Karpas-422 (cell line): ENCODE data around the gene IGFLR1. TPM values are rescaled to one million over a fixed set of nuclear protein-coding genes. Genes with fewer than 3 reads are reported as not detected.
A peak's percentile ranks its signal among the peaks of the same experiment; 100 is the strongest.

ENCODE experiments used
- DNase-seq: peaks from one replicate; pipeline ENCODE4 v3.0.0-alpha.2; 2015
- H2AFZ ChIP-seq: fragments of 200-600 bp; sonication (generic); 2 replicates; pipeline ENCODE4 v1.6.1; 2014; ENCODE audit warnings: antibody characterized with exemption, low read length, mixed read lengths
- H3K27ac ChIP-seq: fragments of 200-600 bp; sonication (generic); 2 replicates; pipeline ENCODE4 v1.5.1; 2014; ENCODE audit warnings: mild to moderate bottlenecking, low read length, moderate library complexity
- H3K27me3 ChIP-seq: fragments of 200-600 bp; sonication (generic); 2 replicates; pipeline ENCODE4 v1.6.1; 2014; ENCODE audit warnings: low read length, mixed read lengths
- H3K36me3 ChIP-seq: fragments of 200-600 bp; sonication (generic); 2 replicates; pipeline ENCODE4 v1.6.1; 2014; ENCODE audit warnings: low read length, mixed read lengths; ENCODE audit not compliant: insufficient read depth
- H3K4me1 ChIP-seq: fragments of 200-600 bp; sonication (generic); 2 replicates; pipeline ENCODE4 v1.6.1; 2014; ENCODE audit warnings: mild to moderate bottlenecking, low read length, mixed read lengths
- H3K4me2 ChIP-seq: fragments of 200-600 bp; sonication (generic); 2 replicates; pipeline ENCODE4 v1.6.1; 2014; ENCODE audit warnings: low read length, low read depth, mild to moderate bottlenecking; ENCODE audit not compliant: poor library complexity, severe bottlenecking
- H3K4me3 ChIP-seq: fragments of 200-600 bp; sonication (generic); 2 replicates; pipeline ENCODE4 v1.5.1; 2014; ENCODE audit warnings: mild to moderate bottlenecking, antibody characterized with exemption, low read length, mixed read lengths
- H3K79me2 ChIP-seq: fragments of 200-600 bp; sonication (generic); 2 replicates; pipeline ENCODE4 v1.6.1; 2014; ENCODE audit warnings: mild to moderate bottlenecking, low read length, mixed read lengths
- H3K9ac ChIP-seq: fragments of 200-600 bp; sonication (generic); 2 replicates; pipeline ENCODE4 v1.6.0; 2014; ENCODE audit warnings: low read length
- H3K9me2 ChIP-seq: fragments of 200-600 bp; sonication (generic), shearing (Covaris generic); replicated peaks from 2 replicates; pipeline ENCODE4 v1.6.0; 2014; ENCODE audit warnings: mild to moderate bottlenecking, low read length, moderate library complexity; ENCODE audit not compliant: insufficient read depth
- H3K9me3 ChIP-seq: fragments of 300-700, 200-600 bp; sonication (generic); 2 replicates; pipeline ENCODE4 v1.6.1; 2014; ENCODE audit warnings: low read length, mixed read lengths
- H4K20me1 ChIP-seq: fragments of 200-600 bp; sonication (generic); 2 replicates; pipeline ENCODE4 v1.6.1; 2014; ENCODE audit warnings: mild to moderate bottlenecking, antibody characterized with exemption, low read length, low read depth; ENCODE audit not compliant: insufficient read depth
- total RNA-seq: library from RNA; depleted of rRNA; stranded (reverse); fragments of >200 nt; shearing (Covaris generic); gene quantifications from 2 replicates; pipeline ENCODE4 v1.2.3, GENCODE V29; 2014; ENCODE audit warnings: low replicate concordance

Gene IGFLR1
- total RNA-seq, 1 experiment from 2014 or later = 1.5 TPM

DNA sequence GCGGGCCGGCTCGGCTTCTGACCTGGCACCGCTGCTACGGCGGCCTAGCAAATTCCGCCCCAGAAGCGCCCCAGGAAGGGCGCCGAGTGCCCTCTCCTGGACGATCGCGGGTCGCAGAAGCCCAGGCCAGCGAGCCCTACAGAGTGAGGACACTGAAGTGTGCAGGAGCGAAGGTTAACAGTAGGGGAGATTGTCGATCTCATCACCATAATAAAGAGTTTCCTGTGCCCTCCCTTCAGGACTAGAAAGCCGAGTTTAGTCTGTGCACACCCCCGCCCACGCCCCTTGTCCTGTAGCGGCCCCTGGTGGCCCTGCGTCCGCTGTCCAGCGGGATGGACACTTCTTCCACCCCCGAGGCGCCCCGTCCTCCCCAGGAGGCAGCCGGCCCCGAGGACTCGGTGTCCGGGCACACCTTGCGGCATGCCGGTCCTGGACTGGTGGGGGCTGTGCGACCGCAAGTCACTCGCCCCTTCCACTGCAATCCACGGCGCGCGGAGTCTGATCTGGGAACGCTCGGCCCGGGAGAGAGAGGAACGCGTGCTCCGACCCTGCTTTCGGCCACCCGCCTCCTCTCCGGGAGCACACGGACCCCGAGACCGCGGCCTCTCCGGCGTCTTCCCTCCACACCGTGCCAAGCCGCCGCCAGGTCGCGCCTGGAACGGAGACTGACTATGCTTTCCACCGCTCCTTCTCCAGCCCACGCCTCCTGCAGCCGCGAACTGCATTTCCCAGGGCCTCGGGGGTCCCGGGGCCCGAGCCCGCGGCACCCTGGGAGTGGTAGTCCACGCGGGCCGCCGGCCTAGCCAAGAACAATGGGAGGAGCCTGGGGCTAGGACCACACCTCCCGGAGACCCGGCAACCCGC, 25.2 kb downstream of the IGFLR1 start:
- Histone ChIP-seq H3K36me3 (peaks cover 11% of the 10 kb centered on the region), H3K4me2 (peak overlapping the region; percentile 85), H3K9me2 (no peaks in the 10 kb centered on the region), H3K9me3 (no peaks in the 10 kb centered on the region), H3K4me1 (peaks cover 24% of the 10 kb centered on the region), H4K20me1 (peaks cover 26% of the 10 kb centered on the region; the same call in 1 of the 2 replicates), H3K79me2 (peaks cover 22% of the 10 kb centered on the region), H3K27me3 (no peaks in the 10 kb centered on the region), H3K4me3 (peak overlapping the region; percentile 88), H3K27ac (peak overlapping the region; percentile 47), H2AFZ (peak overlapping the region; percentile 75), H3K9ac (peak overlapping the region; percentile 87)
- DNase-seq = peak; percentile 98

- H3K36me3 ChIP-seq = peaks cover 8% of the 10 kb centered on the region
- peak overlapping the region; percentile 85 for H3K4me2 ChIP-seq
- peak overlapping the region; percentile 47 for H3K27ac ChIP-seq
- no peaks in the 10 kb centered on the region for H3K27me3 ChIP-seq
- H2AFZ ChIP-seq = peak overlapping the region; percentile 75
- peak overlapping the region; percentile 88 for H3K4me3 ChIP-seq
- DNase-seq = peak; percentile 54
- H3K4me1 ChIP-seq = peaks cover 28% of the 10 kb centered on the region
- H3K9me2 ChIP-seq = no peaks in the 10 kb centered on the region
- H3K79me2 ChIP-seq = peaks cover 22% of the 10 kb centered on the region
- H4K20me1 ChIP-seq = peaks cover 26% of the 10 kb centered on the region; the same call in 1 of the 2 replicates
- no peaks in the 10 kb centered on the region for H3K9me3 ChIP-seq
- H3K9ac ChIP-seq = peak overlapping the region; percentile 87
These were observed 26.1 kb downstream of the IGFLR1 start for GRCh38 chr19:35715981-35716800.

DNA sequence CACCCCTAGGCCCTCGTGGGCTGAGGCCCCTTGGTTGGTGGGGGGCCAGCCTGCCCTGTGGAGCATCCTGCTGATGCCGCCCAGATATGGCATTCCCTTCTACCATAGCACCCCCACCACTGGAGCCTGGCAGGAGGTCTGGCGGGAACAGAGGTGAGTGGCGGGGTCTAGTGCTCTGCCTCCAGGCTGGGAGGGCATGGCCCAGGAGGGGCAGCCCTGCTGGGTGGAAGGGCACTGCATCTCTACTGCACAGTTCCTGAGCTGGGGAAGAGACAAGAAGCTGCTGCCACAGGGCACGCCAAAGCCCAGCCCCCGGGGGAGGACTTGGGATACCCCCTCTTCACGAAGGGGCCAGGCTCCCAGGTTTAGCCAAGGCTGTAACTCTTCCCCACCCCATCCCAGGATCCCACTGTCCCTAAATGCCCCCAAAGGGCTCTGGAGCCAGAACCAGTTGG, 26.9 kb downstream of the IGFLR1 start:
- no peak for DNase-seq
- H3K9me2 ChIP-seq = no peaks in the 10 kb centered on the region
- H3K36me3 ChIP-seq = peaks cover 8% of the 10 kb centered on the region
- H3K27me3 ChIP-seq = no peaks in the 10 kb centered on the region
- H3K4me1 ChIP-seq = peaks cover 32% of the 10 kb centered on the region
- peak overlapping the region; percentile 88; the same call in 1 of the 2 replicates for H3K4me3 ChIP-seq
- peaks cover 22% of the 10 kb centered on the region for H3K79me2 ChIP-seq
- peak overlapping the region; percentile 85 for H3K4me2 ChIP-seq
- H3K27ac ChIP-seq = no peak overlapping the region
- no peaks in the 10 kb centered on the region for H3K9me3 ChIP-seq
- peak overlapping the region; percentile 87 for H3K9ac ChIP-seq
- no peak overlapping the region for H2AFZ ChIP-seq
- peaks cover 26% of the 10 kb centered on the region; the same call in 1 of the 2 replicates for H4K20me1 ChIP-seq

- Histone ChIP-seq H3K9ac (0 out of 2 replicates have a peak overlapping the region, but pooled peaks have one; percentile 87), H3K36me3 (peaks cover 3% of the 10 kb centered on the region; the same call in 1 of the 2 replicates), H3K27ac (no peak overlapping the region), H3K4me2 (no peak overlapping the region), H3K9me3 (no peaks in the 10 kb centered on the region), H4K20me1 (peaks cover 21% of the 10 kb centered on the region; the same call in 1 of the 2 replicates), H3K27me3 (no peaks in the 10 kb centered on the region), H3K4me1 (peaks cover 32% of the 10 kb centered on the region), H3K4me3 (no peak overlapping the region), H2AFZ (no peak overlapping the region), H3K79me2 (peaks cover 17% of the 10 kb centered on the region), H3K9me2 (no peaks in the 10 kb centered on the region)
- no peak for DNase-seq
These were observed 27.5 kb downstream of the IGFLR1 start for GRCh38 chr19:35714601-35715354.

GRCh38 chr19:35713904-35714495, 28.3 kb downstream of the IGFLR1 start:
- DNase-seq = no peak
- Histone ChIP-seq H3K27ac (no peak overlapping the region), H3K9me2 (no peaks in the 10 kb centered on the region), H3K79me2 (peaks cover 9% of the 10 kb centered on the region), H3K36me3 (no peaks in the 10 kb centered on the region), H3K27me3 (no peaks in the 10 kb centered on the region), H3K9me3 (no peaks in the 10 kb centered on the region), H3K4me3 (no peak overlapping the region), H4K20me1 (peaks cover 14% of the 10 kb centered on the region; the same call in 1 of the 2 replicates), H2AFZ (no peak overlapping the region), H3K9ac (no peak overlapping the region), H3K4me2 (no peak overlapping the region), H3K4me1 (peaks cover 27% of the 10 kb centered on the region)

DNA sequence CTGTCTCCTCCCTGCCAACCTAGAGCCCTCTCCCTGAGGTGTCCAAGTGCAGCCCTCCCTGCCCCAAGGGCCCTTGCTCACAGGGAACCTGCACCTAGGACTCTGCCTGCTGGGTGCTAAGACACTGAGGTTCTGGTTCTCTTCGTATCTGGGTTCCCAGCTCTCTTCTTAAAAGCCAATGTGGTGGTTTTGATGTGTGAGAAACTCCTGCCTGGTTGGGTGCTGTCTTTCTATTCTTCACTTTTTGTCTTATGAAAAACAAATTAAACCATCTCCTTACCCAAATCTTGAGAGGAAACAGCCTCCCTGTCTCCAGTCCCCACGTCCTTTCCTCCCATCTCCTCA, 28.8 kb downstream of the IGFLR1 start:
- H3K4me2 ChIP-seq = no peak overlapping the region
- H4K20me1 ChIP-seq = peaks cover 8% of the 10 kb centered on the region; the same call in 1 of the 2 replicates
- no peak overlapping the region for H3K27ac ChIP-seq

GRCh38 chr19:35712567-35713505, 29.4 kb downstream of the IGFLR1 start:
- no peaks in the 10 kb centered on the region for H3K36me3 ChIP-seq
- no peak overlapping the region for H2AFZ ChIP-seq
- H3K4me1 ChIP-seq = peaks cover 24% of the 10 kb centered on the region
- no peaks in the 10 kb centered on the region for H3K79me2 ChIP-seq
- H3K4me3 ChIP-seq = no peak overlapping the region
- H4K20me1 ChIP-seq = 0 out of 2 replicates have a peak, but pooled peaks cover 8% of the 10 kb centered on the region
- no peak overlapping the region for H3K27ac ChIP-seq
- H3K27me3 ChIP-seq = no peaks in the 10 kb centered on the region
- no peaks in the 10 kb centered on the region for H3K9me2 ChIP-seq
- no peak overlapping the region for H3K9ac ChIP-seq
- H3K9me3 ChIP-seq = no peaks in the 10 kb centered on the region
- H3K4me2 ChIP-seq = no peak overlapping the region
- peak; percentile 55 for DNase-seq

More for the DNA sequence above, 28.8 kb downstream of the IGFLR1 start:
- H3K36me3 ChIP-seq = no peaks in the 10 kb centered on the region
- DNase-seq = no peak
- no peaks in the 10 kb centered on the region for H3K9me3 ChIP-seq
- peaks cover 24% of the 10 kb centered on the region for H3K4me1 ChIP-seq
- H3K27me3 ChIP-seq = no peaks in the 10 kb centered on the region
- no peak overlapping the region for H3K9ac ChIP-seq
- no peak overlapping the region for H2AFZ ChIP-seq
- H3K4me3 ChIP-seq = no peak overlapping the region
- H3K9me2 ChIP-seq = no peaks in the 10 kb centered on the region
- peaks cover 4% of the 10 kb centered on the region for H3K79me2 ChIP-seq
